IMR-90 (cell line): ENCODE measurements around the gene ECHS1. TPM values are rescaled to one million over a fixed set of nuclear protein-coding genes. Genes with fewer than 3 reads are reported as not detected.

ENCODE experiments used
- ATAC-seq: fragments of 200-7000 bp; cut with Tn5 transposase; 2 replicates; pipeline ENCODE4 v1.9.1; 2020; ENCODE audit warnings: low read depth, mild to moderate bottlenecking, moderate library complexity
- BruUV-seq: library from RNA; stranded (reverse); fragments of 400-500 nt; replicated peaks from 2 replicates; lab custom pipeline; 2021; lab: Mats Ljungman, UMichigan
- CTCF ChIA-PET: fragments of 300-600 bp; formaldehyde crosslinking; extraction: SDS; loops from one replicate; lab custom pipeline; 2021; ENCODE audit warnings: antibody characterized with exemption; lab: Yijun Ruan, JAX
- POLR2A ChIA-PET: fragments of 300-600 bp; sonication (Branson Sonifier 250); formaldehyde crosslinking; loops from one replicate; lab custom pipeline; 2022; ENCODE audit warnings: antibody characterized with exemption; ENCODE audit not compliant: unreplicated experiment; lab: Charles Lee
- DNase-seq: peaks from one replicate; pipeline ENCODE4 v3.0.0; 2013
- H2AFZ ChIP-seq: replicated peaks from 2 replicates; pipeline ENCODE3; 2013; ENCODE audit warnings: low read length, mild to moderate bottlenecking; ENCODE audit not compliant: poor library complexity
- H2AK5ac ChIP-seq: 2 replicates; pipeline ENCODE4 v1.6.1; 2013; ENCODE audit warnings: low read depth, low read length, inconsistent platforms
- H2AK9ac ChIP-seq: replicated peaks from 2 replicates; pipeline ENCODE3; 2013; ENCODE audit warnings: mild to moderate bottlenecking, low read depth, low read length, moderate library complexity; ENCODE audit not compliant: poor library complexity
- H2BK120ac ChIP-seq: 2 replicates; pipeline ENCODE4 v1.6.1; 2013; ENCODE audit warnings: low read depth, low read length, inconsistent platforms
- H2BK15ac ChIP-seq: 3 replicates; pipeline ENCODE4 v1.6.1; 2013; ENCODE audit warnings: low read depth, low read length, inconsistent platforms
- H2BK20ac ChIP-seq: 2 replicates; pipeline ENCODE4 v1.6.1; 2013; ENCODE audit warnings: low read depth, mild to moderate bottlenecking, inconsistent platforms, low read length, moderate library complexity
- H2BK5ac ChIP-seq: 2 replicates; pipeline ENCODE4 v1.6.1; 2013; ENCODE audit warnings: mild to moderate bottlenecking, low read depth, low read length, inconsistent platforms; ENCODE audit not compliant: poor library complexity, severe bottlenecking
- H3K14ac ChIP-seq: replicated peaks from 2 replicates; pipeline ENCODE4 v1.6.1; 2013; ENCODE audit warnings: low read depth, low read length, inconsistent platforms
- H3K18ac ChIP-seq: 2 replicates; pipeline ENCODE4 v1.6.1; 2013; ENCODE audit warnings: low read depth, low read length, control low read depth
- H3K23ac ChIP-seq: 2 replicates; pipeline ENCODE4 v1.6.1; 2013; ENCODE audit warnings: low read depth, low read length, inconsistent platforms
- H3K27ac ChIP-seq: 2 replicates; pipeline ENCODE4 v1.5.1; 2013; ENCODE audit warnings: mild to moderate bottlenecking, control low read depth, low read length; ENCODE audit not compliant: insufficient read depth
- H3K27me3 ChIP-seq: 2 replicates; pipeline ENCODE4 v1.6.1; 2013; ENCODE audit warnings: low read length; ENCODE audit not compliant: control insufficient read depth, insufficient read depth
- H3K36me3 ChIP-seq: 2 replicates; pipeline ENCODE4 v1.6.1; 2013; ENCODE audit warnings: low read length, mixed read lengths; ENCODE audit not compliant: control insufficient read depth, insufficient read depth
- H3K4ac ChIP-seq: 2 replicates; pipeline ENCODE4 v1.6.1; 2013; ENCODE audit warnings: low read depth, low read length, inconsistent platforms
- H3K4me1 ChIP-seq: 2 replicates; pipeline ENCODE4 v1.6.1; 2013; ENCODE audit warnings: low read length, mixed read lengths; ENCODE audit not compliant: control insufficient read depth, insufficient read depth
- H3K4me2 ChIP-seq: 2 replicates; pipeline ENCODE4 v1.6.1; 2013; ENCODE audit warnings: low read depth, mild to moderate bottlenecking, control low read depth, low read length, moderate library complexity
- H3K4me3 ChIP-seq: 2 replicates; pipeline ENCODE4 v1.5.1; 2013; ENCODE audit warnings: low read depth, mild to moderate bottlenecking, control low read depth, low read length, moderate library complexity; ENCODE audit not compliant: insufficient read depth
- H3K56ac ChIP-seq: 2 replicates; pipeline ENCODE4 v1.6.1; 2013; ENCODE audit warnings: low read length, inconsistent platforms; ENCODE audit not compliant: insufficient read depth; ENCODE audit errors: extremely low read depth
- H3K79me1 ChIP-seq, 2 experiments: 2 replicates each; pipeline ENCODE4 v1.6.1; 2013; ENCODE audit warnings: low read length in 2 of 2, inconsistent platforms in 1 of 2, low read depth in 1 of 2
- H3K9ac ChIP-seq: 2 replicates; pipeline ENCODE4 v1.6.1; 2013; ENCODE audit warnings: low read depth, low read length, control low read depth
- H3K9me1 ChIP-seq: 2 replicates; pipeline ENCODE4 v1.6.1; 2013; ENCODE audit warnings: low read length, inconsistent platforms; ENCODE audit not compliant: insufficient read depth
- H3K9me3 ChIP-seq: 2 replicates; pipeline ENCODE4 v1.6.1; 2013; ENCODE audit warnings: low read length; ENCODE audit not compliant: control insufficient read depth, insufficient read depth
- H4K20me1 ChIP-seq: 2 replicates; pipeline ENCODE4 v1.6.1; 2013; ENCODE audit warnings: low read length, inconsistent platforms; ENCODE audit not compliant: insufficient read depth
- H4K5ac ChIP-seq: 2 replicates; pipeline ENCODE4 v1.6.1; 2013; ENCODE audit warnings: mild to moderate bottlenecking, low read depth, low read length, control low read depth
- H4K8ac ChIP-seq, 2 experiments: 2 replicates each; pipeline ENCODE4 v1.6.1; 2013; ENCODE audit warnings: low read depth in 2 of 2, low read length in 2 of 2, control low read depth in 1 of 2, inconsistent platforms in 1 of 2
- H4K91ac ChIP-seq: 2 replicates; pipeline ENCODE4 v1.6.1; 2013; ENCODE audit warnings: low read depth, low read length, inconsistent platforms; ENCODE audit not compliant: insufficient read depth
- BHLHE40 ChIP-seq: fragments of 150-350 bp; IDR thresholded peaks from 2 replicates; pipeline ENCODE4 v1.6.1; 2016; ENCODE audit warnings: mild to moderate bottlenecking, low read depth, low read length
- CEBPB ChIP-seq: IDR thresholded peaks from 2 replicates; pipeline ENCODE4 v1.6.1; 2012; ENCODE audit warnings: low read depth, low read length, improper control_type of control experiment
- CHD1 ChIP-seq: IDR thresholded peaks from 2 replicates; pipeline ENCODE4 v1.6.1; 2012; ENCODE audit warnings: low read depth, low read length, improper control_type of control experiment
- CTCF ChIP-seq: conservative IDR thresholded peaks from 2 replicates; pipeline ENCODE4 v1.5.1; 2012; ENCODE audit warnings: mild to moderate bottlenecking, low read depth, low read length, improper control_type of control experiment
- ELK1 ChIP-seq: fragments of 150-350 bp; IDR thresholded peaks from 2 replicates; pipeline ENCODE4 v1.6.1; 2016; ENCODE audit warnings: low read depth, mild to moderate bottlenecking, low read length, moderate library complexity, borderline replicate concordance
- FOS ChIP-seq: fragments of 150-350 bp; IDR thresholded peaks from 2 replicates; pipeline ENCODE4 v1.6.1; 2016; ENCODE audit warnings: low read depth, low read length
- MAFK ChIP-seq: IDR thresholded peaks from 2 replicates; pipeline ENCODE4 v1.6.1; 2012; ENCODE audit warnings: low read depth, low read length, improper control_type of control experiment
- MAZ ChIP-seq: IDR thresholded peaks from 2 replicates; pipeline ENCODE4 v1.6.1; 2012; ENCODE audit warnings: low read depth, mild to moderate bottlenecking, low read length, improper control_type of control experiment, moderate library complexity, borderline replicate concordance
- MXI1 ChIP-seq: IDR thresholded peaks from 2 replicates; pipeline ENCODE4 v1.6.1; 2012; ENCODE audit warnings: low read depth, mild to moderate bottlenecking, low read length, moderate library complexity, borderline replicate concordance
- NFE2L2 ChIP-seq: fragments of 150-350 bp; IDR thresholded peaks from 2 replicates; pipeline ENCODE4 v1.6.1; 2016; ENCODE audit warnings: low read depth, mild to moderate bottlenecking, low read length
- POLR2A ChIP-seq: IDR thresholded peaks from 2 replicates; pipeline ENCODE4 v1.6.1; 2012; ENCODE audit warnings: mild to moderate bottlenecking, low read depth, low read length
- RAD21 ChIP-seq: IDR thresholded peaks from 2 replicates; pipeline ENCODE4 v1.6.1; 2012; ENCODE audit warnings: low read length, improper control_type of control experiment
- RCOR1 ChIP-seq: IDR thresholded peaks from 2 replicates; pipeline ENCODE4 v1.6.1; 2012; ENCODE audit warnings: mild to moderate bottlenecking, low read length, improper control_type of control experiment; ENCODE audit not compliant: insufficient replicate concordance
- RFX5 ChIP-seq: IDR thresholded peaks from 2 replicates; pipeline ENCODE4 v1.8.0; 2012; ENCODE audit warnings: low read depth, mild to moderate bottlenecking, low read length, moderate library complexity
- SMC3 ChIP-seq: fragments of 150-350 bp; IDR thresholded peaks from 2 replicates; pipeline ENCODE4 v1.6.1; 2016; ENCODE audit warnings: low read depth, mild to moderate bottlenecking, antibody characterized with exemption, low read length, moderate library complexity
- USF2 ChIP-seq: fragments of 150-350 bp; IDR thresholded peaks from 2 replicates; pipeline ENCODE4 v1.6.1; 2017; ENCODE audit warnings: mild to moderate bottlenecking, antibody characterized with exemption, low read length, low read depth
- WGBS, 2 experiments: methylation state at CpG; one replicate each; pipeline versions ENCODE4 v1.1.5 to v1.1.7; 2013; ENCODE audit warnings: missing lambda C conversion rate in 2 of 2; ENCODE audit not compliant: insufficient read length in 1 of 2; ENCODE audit errors: extremely low coverage in 2 of 2; 5-methylcytosine and 5-hydroxymethylcytosine counted together
- dilution Hi-C: fragments of 300-500 bp; cut with HindIII; formaldehyde crosslinking; loops from one replicate; pipeline ENCODE4 v1.14.3; 2018; ENCODE audit warnings: low sequenced_read_pairs; ENCODE audit not compliant: unreplicated experiment
- in situ Hi-C: fragments of 300-500 bp; cut with MboI; formaldehyde crosslinking; loops from 3 replicates; pipeline ENCODE4 v1.14.3; 2019; ENCODE audit warnings: low sequenced_read_pairs, inconsistent platforms, mixed read lengths
- intact Hi-C: fragments of 100-400 bp; cut with micrococcal nuclease; formaldehyde crosslinking; loops from 2 replicates; pipeline ENCODE4 v1.10.0; 2022
- polyA plus RNA-seq, 3 experiments: library from polyadenylated mRNA; depleted of rRNA; stranded (reverse); fragments of >200 nt; gene quantifications; 2 replicates each; pipeline ENCODE4 v1.2.3, GENCODE V29; 2012; ENCODE audit warnings: low replicate concordance in 1 of 3
- total RNA-seq: library from RNA; depleted of rRNA; stranded (reverse); fragments of >200 nt; gene quantifications from 2 replicates; pipeline ENCODE4 v1.2.3, GENCODE V29; 2012

Gene ECHS1
- total and polyA plus RNA-seq, 2 of the 4 experiments (the other 2 are of a cell fraction): 60.8 to 84.2 TPM

GRCh38 chr10:133397938-133398337, 24.8 kb upstream of the ECHS1 start:
- H3K27ac ChIP-seq: no peak overlapping the region
- no peak overlapping the region for H3K18ac ChIP-seq
- no peak overlapping the region for H2BK5ac ChIP-seq
- intact Hi-C loops (no loop called here), in situ Hi-C loops (no loop called here), dilution Hi-C loops (no loop called here)
- no peak overlapping the region for H2BK20ac ChIP-seq
- H4K91ac ChIP-seq: no peak overlapping the region
- H3K4ac ChIP-seq: no peak overlapping the region
- H3K9me3 ChIP-seq: no peaks in the 10 kb centered on the region
- H4K8ac ChIP-seq: no peak overlapping the region
- H3K9ac ChIP-seq: no peak overlapping the region
- peaks cover 38 to 55% of the 10 kb centered on the region in 2 experiments for H3K79me1 ChIP-seq
- no peak overlapping the region for H2AK9ac ChIP-seq
- ATAC-seq (no peak), DNase-seq (peak; percentile 39)
- H4K20me1 ChIP-seq: no peaks in the 10 kb centered on the region
- no peak overlapping the region for H2AFZ ChIP-seq
- POLR2A ChIA-PET: no interaction called here
- no peak for TF ChIP-seq CTCF
- TF ChIP-seq MAFK: no peak
- no peak for TF ChIP-seq BHLHE40
- no peak for TF ChIP-seq ELK1
- no peak for TF ChIP-seq USF2
- no peak for TF ChIP-seq POLR2A
- no peak for TF ChIP-seq NFE2L2
- TF ChIP-seq RFX5: no peak
- TF ChIP-seq MAZ: no peak
- no peak for TF ChIP-seq SMC3
- TF ChIP-seq CHD1: no peak
- TF ChIP-seq MXI1: no peak
- no peak for TF ChIP-seq RCOR1
- TF ChIP-seq RAD21: no peak
- no peak for TF ChIP-seq FOS
- no peak for TF ChIP-seq CEBPB
- no TSS peak for BruUV-seq
- no peak overlapping the region for H3K14ac ChIP-seq
- peaks cover 9% of the 10 kb centered on the region; the same call in 1 of the 2 replicates for H3K9me1 ChIP-seq
- H2BK120ac ChIP-seq: no peak overlapping the region
- H3K4me1 ChIP-seq: peaks cover 4% of the 10 kb centered on the region; the same call in 1 of the 2 replicates
- H2AK5ac ChIP-seq: no peak overlapping the region
- no peak overlapping the region for H3K56ac ChIP-seq
- no peak overlapping the region for H3K23ac ChIP-seq
- no peak overlapping the region for H3K4me2 ChIP-seq
- 100% methylated on average over 4 of the region's 7 CpGs; no CpG with 5 or more reads in 1 of the 2 experiments for WGBS, 2 experiments
- H4K5ac ChIP-seq: no peak overlapping the region
- no peak overlapping the region for H3K4me3 ChIP-seq
- no peaks in the 10 kb centered on the region for H3K27me3 ChIP-seq
- CTCF ChIA-PET: no interaction called here
- H2BK15ac ChIP-seq: no peak overlapping the region
- H3K36me3 ChIP-seq: peaks cover 47% of the 10 kb centered on the region
